ENCODE results near the gene WDR31.

WDR31 gene

GRCh38 chr9:113320051-113320450 lies 20.0 kb downstream of the WDR31 start:
- Histone ChIP-seq H3K9ac (ENCODE audit: low read depth, low read length, poor library complexity) (no peak overlapping the region), H3K27ac (replicated peaks; ENCODE audit: low read length) (no peak overlapping the region)

GRCh38 chr9:113319054-113319453 lies 21.0 kb downstream of the WDR31 start:
- WGBS, 2 donors (ENCODE audit: extremely low coverage in 2 of 2, insufficient read length in 2 of 2, insufficient replicate concordance in 1 of 2): no CpG with 5 or more reads among the region's 2 CpGs
- Histone ChIP-seq H3K27ac (replicated peaks; ENCODE audit: low read length) (no peak overlapping the region), H3K79me1 (ENCODE audit: low read depth, low read length) (no peaks in the 10 kb centered on the region), H3K14ac (ENCODE audit: low read length) (no peak overlapping the region), H2AFZ (ENCODE audit: low read length) (no peak overlapping the region), H2BK5ac (ENCODE audit: low read length) (no peak overlapping the region), H3K23ac (ENCODE audit: low read depth, low read length, poor library complexity) (no peak overlapping the region), H2BK120ac (ENCODE audit: low read depth, low read length) (no peak overlapping the region), H3K4me2 (ENCODE audit: insufficient read depth, low read length, poor library complexity, severe bottlenecking) (no peak overlapping the region), H3K4ac (ENCODE audit: low read length) (no peak overlapping the region), H3K9me3 (replicated peaks in 1 of 2; ENCODE audit: control insufficient read depth in 2 of 2, insufficient read depth in 1 of 2, low read depth in 1 of 2, low read length in 2 of 2) (no peaks in the 10 kb centered on the region), H4K8ac (ENCODE audit: low read depth, low read length) (no peak overlapping the region), H3K18ac (ENCODE audit: low read length) (no peak overlapping the region), H3K36me3 (replicated peaks in 1 of 2; ENCODE audit: control insufficient read depth in 2 of 2, insufficient read depth in 2 of 2, low read length in 2 of 2) (no peaks in the 10 kb centered on the region), H2BK12ac (ENCODE audit: low read length) (no peak overlapping the region), H2AK5ac (ENCODE audit: low read depth, low read length) (no peak overlapping the region), H3K4me3 (ENCODE audit: low read length in 2 of 2) (no peak overlapping the region), H3K27me3 (ENCODE audit: control insufficient read depth in 3 of 3, insufficient read depth in 3 of 3, low read depth in 1 of 3, low read length in 3 of 3) (no peaks in the 10 kb centered on the region), H3K4me1 (ENCODE audit: control insufficient read depth in 2 of 2, insufficient read depth in 1 of 2, low read depth in 1 of 2, low read length in 2 of 2) (peaks cover 2 to 9% of the 10 kb centered on the region in 2 donors), H2BK15ac (ENCODE audit: low read length) (no peak overlapping the region), H4K91ac (ENCODE audit: low read depth, low read length, poor library complexity) (no peak overlapping the region), H3K9ac (ENCODE audit: low read depth, low read length, poor library complexity) (no peak overlapping the region)
- DNase-seq (ENCODE audit: low spot score): no peak

More at GRCh38 chr9:113320051-113320450, 20.0 kb downstream of the WDR31 start:
- Histone ChIP-seq H4K8ac (ENCODE audit: low read depth, low read length) (no peak overlapping the region), H3K4ac (ENCODE audit: low read length) (no peak overlapping the region), H2BK120ac (ENCODE audit: low read depth, low read length) (no peak overlapping the region), H3K4me3 (ENCODE audit: low read length in 2 of 2) (no peak overlapping the region), H2BK5ac (ENCODE audit: low read length) (no peak overlapping the region), H3K27me3 (ENCODE audit: control insufficient read depth in 3 of 3, insufficient read depth in 3 of 3, low read depth in 1 of 3, low read length in 3 of 3) (no peaks in the 10 kb centered on the region), H3K4me1 (ENCODE audit: control insufficient read depth in 2 of 2, insufficient read depth in 1 of 2, low read depth in 1 of 2, low read length in 2 of 2) (peaks cover 2 to 9% of the 10 kb centered on the region in 2 donors), H3K14ac (ENCODE audit: low read length) (no peak overlapping the region), H2AK5ac (ENCODE audit: low read depth, low read length) (no peak overlapping the region), H3K4me2 (ENCODE audit: insufficient read depth, low read length, poor library complexity, severe bottlenecking) (no peak overlapping the region), H3K9me3 (replicated peaks in 1 of 2; ENCODE audit: control insufficient read depth in 2 of 2, insufficient read depth in 1 of 2, low read depth in 1 of 2, low read length in 2 of 2) (no peaks in the 10 kb centered on the region), H2AFZ (ENCODE audit: low read length) (no peak overlapping the region), H3K36me3 (replicated peaks in 1 of 2; ENCODE audit: control insufficient read depth in 2 of 2, insufficient read depth in 2 of 2, low read length in 2 of 2) (no peaks in the 10 kb centered on the region), H3K18ac (ENCODE audit: low read length) (no peak overlapping the region), H3K23ac (ENCODE audit: low read depth, low read length, poor library complexity) (no peak overlapping the region), H2BK12ac (ENCODE audit: low read length) (no peak overlapping the region), H4K91ac (ENCODE audit: low read depth, low read length, poor library complexity) (no peak overlapping the region), H2BK15ac (ENCODE audit: low read length) (no peak overlapping the region), H3K79me1 (ENCODE audit: low read depth, low read length) (no peaks in the 10 kb centered on the region)
- DNase-seq (ENCODE audit: low spot score): no peak
- WGBS, 2 donors (ENCODE audit: extremely low coverage in 2 of 2, insufficient read length in 2 of 2, insufficient replicate concordance in 1 of 2): no CpG with 5 or more reads among the region's 3 CpGs

DNA sequence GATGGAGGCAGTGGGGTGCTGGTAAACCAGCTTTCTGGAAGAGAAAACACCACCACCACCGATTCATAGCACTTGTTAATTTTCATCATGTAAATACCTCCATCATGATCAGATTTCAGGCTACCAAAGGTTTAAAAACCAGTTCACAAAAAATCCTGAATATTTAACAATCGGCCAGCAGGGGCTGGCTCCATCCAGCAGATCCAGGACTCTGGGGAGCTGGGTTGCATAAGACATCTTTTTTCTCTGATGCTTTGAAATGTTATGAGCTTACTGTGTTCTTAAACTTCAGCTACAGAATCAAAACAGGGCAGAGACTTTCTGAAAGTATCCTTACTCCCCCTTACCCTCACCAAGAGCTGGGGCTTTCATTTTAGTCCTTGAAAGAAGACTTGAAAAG lies 22.3 kb downstream of the WDR31 start:
- Histone ChIP-seq H2BK5ac (ENCODE audit: low read length) (no peak overlapping the region), H3K18ac (ENCODE audit: low read length) (no peak overlapping the region), H3K4ac (ENCODE audit: low read length) (no peak overlapping the region), H2AFZ (ENCODE audit: low read length) (no peak overlapping the region), H4K8ac (ENCODE audit: low read depth, low read length) (no peak overlapping the region), H3K27me3 (ENCODE audit: control insufficient read depth in 3 of 3, insufficient read depth in 3 of 3, low read depth in 1 of 3, low read length in 3 of 3) (no peaks in the 10 kb centered on the region), H3K36me3 (replicated peaks in 1 of 2; ENCODE audit: control insufficient read depth in 2 of 2, insufficient read depth in 2 of 2, low read length in 2 of 2) (no peaks in the 10 kb centered on the region), H3K9ac (ENCODE audit: low read depth, low read length, poor library complexity) (no peak overlapping the region), H2AK5ac (ENCODE audit: low read depth, low read length) (no peak overlapping the region), H3K27ac (replicated peaks; ENCODE audit: low read length) (no peak overlapping the region), H3K79me1 (ENCODE audit: low read depth, low read length) (no peaks in the 10 kb centered on the region), H2BK120ac (ENCODE audit: low read depth, low read length) (no peak overlapping the region), H3K4me2 (ENCODE audit: insufficient read depth, low read length, poor library complexity, severe bottlenecking) (no peak overlapping the region), H3K23ac (ENCODE audit: low read depth, low read length, poor library complexity) (no peak overlapping the region), H4K91ac (ENCODE audit: low read depth, low read length, poor library complexity) (no peak overlapping the region), H3K4me1 (ENCODE audit: control insufficient read depth in 2 of 2, insufficient read depth in 1 of 2, low read depth in 1 of 2, low read length in 2 of 2) (peaks cover 2 to 9% of the 10 kb centered on the region in 2 donors), H3K4me3 (ENCODE audit: low read length in 2 of 2) (no peak overlapping the region), H2BK15ac (ENCODE audit: low read length) (no peak overlapping the region), H2BK12ac (ENCODE audit: low read length) (no peak overlapping the region), H3K9me3 (replicated peaks in 1 of 2; ENCODE audit: control insufficient read depth in 2 of 2, insufficient read depth in 1 of 2, low read depth in 1 of 2, low read length in 2 of 2) (no peaks in the 10 kb centered on the region), H3K14ac (ENCODE audit: low read length) (no peak overlapping the region)
- WGBS, 2 donors (ENCODE audit: extremely low coverage in 2 of 2, insufficient read length in 2 of 2, insufficient replicate concordance in 1 of 2): no CpG with 5 or more reads among the region's 2 CpGs
- no peak for DNase-seq (ENCODE audit: low spot score)

- no peaks in the 10 kb centered on the region for H3K79me1 ChIP-seq (ENCODE audit: low read depth, low read length)
- H2AFZ ChIP-seq (ENCODE audit: low read length): peak overlapping the region; percentile 6
- no peak overlapping the region for H3K14ac ChIP-seq (ENCODE audit: low read length)
- H3K23ac ChIP-seq (ENCODE audit: low read depth, low read length, poor library complexity): no peak overlapping the region
- no CpG with 5 or more reads among the region's 4 CpGs for WGBS, 2 donors (ENCODE audit: extremely low coverage in 2 of 2, insufficient read length in 2 of 2, insufficient replicate concordance in 1 of 2)
- no peaks in the 10 kb centered on the region for H3K36me3 ChIP-seq (replicated peaks in 1 of 2; ENCODE audit: control insufficient read depth in 2 of 2, insufficient read depth in 2 of 2, low read length in 2 of 2)
- no peak overlapping the region for H3K9ac ChIP-seq (ENCODE audit: low read depth, low read length, poor library complexity)
- no peak overlapping the region for H3K18ac ChIP-seq (ENCODE audit: low read length)
- no peaks in the 10 kb centered on the region for H3K27me3 ChIP-seq (ENCODE audit: control insufficient read depth in 3 of 3, insufficient read depth in 3 of 3, low read depth in 1 of 3, low read length in 3 of 3)
- no peak overlapping the region for H4K91ac ChIP-seq (ENCODE audit: low read depth, low read length, poor library complexity)
- no peak for DNase-seq (ENCODE audit: low spot score)
- H3K4me2 ChIP-seq (ENCODE audit: insufficient read depth, low read length, poor library complexity, severe bottlenecking): no peak overlapping the region
- no peak overlapping the region for H3K4me3 ChIP-seq (ENCODE audit: low read length in 2 of 2)
- H2BK12ac ChIP-seq (ENCODE audit: low read length): no peak overlapping the region
- H3K27ac ChIP-seq (replicated peaks; ENCODE audit: low read length): no peak overlapping the region
- no peak overlapping the region for H3K4ac ChIP-seq (ENCODE audit: low read length)
- H2BK15ac ChIP-seq (ENCODE audit: low read length): no peak overlapping the region
- H2BK5ac ChIP-seq (ENCODE audit: low read length): no peak overlapping the region
- H3K4me1 ChIP-seq (ENCODE audit: control insufficient read depth in 2 of 2, insufficient read depth in 1 of 2, low read depth in 1 of 2, low read length in 2 of 2): peaks cover 2 to 9% of the 10 kb centered on the region in 2 donors
- H2AK5ac ChIP-seq (ENCODE audit: low read depth, low read length): no peak overlapping the region
- H2BK120ac ChIP-seq (ENCODE audit: low read depth, low read length): no peak overlapping the region
- H4K8ac ChIP-seq (ENCODE audit: low read depth, low read length): no peak overlapping the region
- no peaks in the 10 kb centered on the region for H3K9me3 ChIP-seq (replicated peaks in 1 of 2; ENCODE audit: control insufficient read depth in 2 of 2, insufficient read depth in 1 of 2, low read depth in 1 of 2, low read length in 2 of 2)
These were observed 24.0 kb downstream of the WDR31 start for GRCh38 chr9:113316030-113316429.
